ENCODE results near the gene HECTD4. TPM values are rescaled to one million over a fixed set of nuclear protein-coding genes. Genes with fewer than 3 reads are reported as not detected.

HECTD4 gene
- total and polyA plus RNA-seq, 2 of the 4 experiments (the other 2 are of a cell fraction): 12.9 to 13.0 TPM

DNA sequence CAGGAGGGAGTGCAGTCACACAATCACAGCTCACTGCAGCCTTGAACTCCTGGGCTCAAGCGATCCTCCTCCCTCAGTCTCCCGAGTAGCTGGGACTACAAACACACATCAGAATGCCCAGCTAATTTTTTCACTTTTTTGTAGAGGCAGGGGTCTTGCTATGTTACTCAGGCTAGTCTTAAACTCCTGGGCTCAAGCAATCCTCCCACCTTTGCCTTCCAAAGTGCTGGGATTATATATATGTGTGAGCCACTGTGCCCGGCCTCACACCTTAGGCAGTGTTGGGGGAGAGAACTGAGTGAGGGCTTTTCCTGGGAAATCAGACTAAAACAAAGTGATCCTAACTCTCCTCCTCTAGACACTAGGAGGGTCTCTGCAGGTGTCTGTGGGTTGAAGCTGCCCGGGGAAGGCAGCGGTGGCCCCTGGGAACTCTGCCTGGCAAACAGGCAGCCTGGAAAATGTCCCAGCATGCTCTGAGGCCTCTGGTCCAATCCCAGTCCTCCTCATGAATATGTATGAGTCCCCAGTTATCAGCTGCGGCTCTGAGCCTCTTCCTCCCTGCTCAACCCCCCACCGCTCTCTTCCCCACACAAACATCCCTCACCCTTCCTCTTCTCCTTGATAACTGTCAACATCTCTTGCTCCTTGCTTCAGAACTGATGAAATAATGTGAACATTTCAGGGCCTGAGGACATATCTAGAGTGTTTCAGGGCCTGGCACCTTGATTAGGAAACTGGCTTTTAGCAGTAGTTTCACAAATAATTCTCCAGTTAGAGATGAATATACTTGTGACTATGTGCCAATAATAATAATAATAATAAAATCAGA lies 265.8 kb downstream of the HECTD4 start:
- H3K4me3 ChIP-seq (ENCODE audit: insufficient read depth, low read depth, low read length): no peak overlapping the region
- CTCF ChIA-PET: no interaction called here

More for the DNA sequence above, 265.8 kb downstream of the HECTD4 start:
- peak overlapping the region; percentile 61 to 94 for H4K8ac ChIP-seq (ENCODE audit: low read depth in 2 of 2, low read length in 2 of 2)
- peak overlapping the region; percentile 49; the same call in 1 of the 2 replicates for H3K4me2 ChIP-seq (ENCODE audit: low read depth, low read length)
- H3K9ac ChIP-seq (ENCODE audit: low read depth, low read length): no peak overlapping the region
- peak overlapping the region; percentile 75; the same call in 1 of the 2 replicates for H3K4ac ChIP-seq (ENCODE audit: low read depth, low read length)
- peak overlapping the region; percentile 86 for H2AFZ ChIP-seq (replicated peaks; ENCODE audit: low read length, poor library complexity)
- peak overlapping the region; percentile 80 for H2BK5ac ChIP-seq (ENCODE audit: low read depth, low read length, poor library complexity, severe bottlenecking)
- H2AK9ac ChIP-seq (replicated peaks; ENCODE audit: low read depth, low read length, poor library complexity): no peak overlapping the region
- H3K4me1 ChIP-seq (ENCODE audit: control insufficient read depth, insufficient read depth, low read length): peaks cover 15% of the 10 kb centered on the region
- H2BK20ac ChIP-seq (ENCODE audit: low read depth, low read length): peak overlapping the region; percentile 81; the same call in 1 of the 2 replicates
- peak overlapping the region; percentile 66 for H2AK5ac ChIP-seq (ENCODE audit: low read depth, low read length)
- H3K79me1 ChIP-seq (ENCODE audit: low read depth in 1 of 2, low read length in 2 of 2): peaks cover 0 to 4% of the 10 kb centered on the region in 2 experiments; a peak in 1 of 4 replicates
- no peaks in the 10 kb centered on the region for H4K20me1 ChIP-seq (ENCODE audit: insufficient read depth, low read length)
- in situ Hi-C loops (cut with MboI; ENCODE audit: low sequenced_read_pairs) (no loop called here), dilution Hi-C loops (cut with HindIII; ENCODE audit: low sequenced_read_pairs, unreplicated experiment) (no loop called here), intact Hi-C loops (cut with micrococcal nuclease) (no loop called here)
- H2BK120ac ChIP-seq (ENCODE audit: low read depth, low read length): peak overlapping the region; percentile 84
- TF ChIP-seq MAZ (IDR thresholded peaks at IDR 0.05; ENCODE audit: borderline replicate concordance, low read depth, low read length) (peak; percentile 21; the same call in 1 of the 2 replicates), POLR2A (IDR thresholded peaks at IDR 0.05; ENCODE audit: low read depth, low read length) (no peak)
- peak overlapping the region; percentile 83; the same call in 2 of the 3 replicates for H2BK15ac ChIP-seq (ENCODE audit: low read depth, low read length)
- H3K23ac ChIP-seq (ENCODE audit: low read depth, low read length): 0 out of 2 replicates have a peak overlapping the region, but pooled peaks have one; percentile 30
- peak overlapping the region; percentile 84; the same call in 1 of the 2 replicates for H3K27ac ChIP-seq (ENCODE audit: insufficient read depth, low read length)
- ATAC-seq (ENCODE audit: low read depth) (peak; percentile 92), DNase-seq (peak; percentile 61)
- 100% methylated on average over 1 of the region's 7 CpGs; no CpG with 5 or more reads in 1 of the 2 experiments for WGBS, 2 experiments (ENCODE audit: extremely low coverage in 2 of 2, insufficient read length in 1 of 2)
- BruUV-seq (replicated peaks): no TSS peak
- peaks cover 7% of the 10 kb centered on the region for H3K9me1 ChIP-seq (ENCODE audit: insufficient read depth, low read length)
- H3K36me3 ChIP-seq (ENCODE audit: control insufficient read depth, insufficient read depth, low read length): no peaks in the 10 kb centered on the region
- peak overlapping the region; percentile 86 for H4K5ac ChIP-seq (ENCODE audit: low read depth, low read length)
- H3K18ac ChIP-seq (ENCODE audit: low read depth, low read length): peak overlapping the region; percentile 84
- H4K91ac ChIP-seq (ENCODE audit: insufficient read depth, low read depth, low read length): peak overlapping the region; percentile 59
- H3K14ac ChIP-seq (replicated peaks; ENCODE audit: low read depth, low read length): peak overlapping the region; percentile 82
- no peaks in the 10 kb centered on the region for H3K9me3 ChIP-seq (ENCODE audit: control insufficient read depth, insufficient read depth, low read length)
- POLR2A ChIA-PET (ENCODE audit: unreplicated experiment): interaction anchor here (1.2 kb wide), 1 partner anchor 9 kb away, joined by 3 read pairs; no protein-coding TSS in a partner anchor
- H3K27me3 ChIP-seq (ENCODE audit: control insufficient read depth, insufficient read depth, low read length): no peaks in the 10 kb centered on the region
- 0 out of 2 replicates have a peak overlapping the region, but pooled peaks have one; percentile 32 for H3K56ac ChIP-seq (ENCODE audit: extremely low read depth, insufficient read depth, low read length)

All from IMR-90 (cell line).